GM18502 (cell line): ENCODE results near the gene EVI5.
"Not testable (repeated sequence)": the region's sequence is repeated elsewhere in the genome, so short reads cannot be mapped to it uniquely, and the experiment has no call there.

Source experiments
- ATAC-seq: cut with Tn5 transposase; IDR thresholded peaks from one replicate; pipeline ENCODE4 v1.9.1; 2021; ENCODE audit warnings: mild to moderate bottlenecking; ENCODE audit not compliant: unreplicated experiment, poor library complexity

EVI5 gene

DNA sequence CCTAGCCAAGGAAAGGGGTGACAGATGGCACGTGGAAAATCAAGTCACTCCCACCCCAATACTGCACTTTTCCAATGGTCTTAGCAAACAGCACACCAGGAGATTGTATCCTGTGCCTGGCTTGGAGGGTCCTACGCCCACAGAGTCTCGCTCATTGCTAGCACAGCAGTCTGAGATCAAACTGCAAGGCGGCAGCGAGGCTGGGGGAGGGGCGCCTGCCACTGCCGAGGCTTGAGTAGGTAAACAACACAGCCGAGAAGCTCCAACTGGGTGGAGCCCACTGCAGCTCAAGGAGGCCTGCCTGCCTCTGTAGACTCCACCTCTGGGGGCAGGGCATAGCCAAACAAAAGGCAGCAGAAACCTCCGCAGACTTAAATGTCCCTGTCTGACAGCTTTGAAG is 195.5 kb downstream of the EVI5 start:
- not testable (repeated sequence) for ATAC-seq

DNA sequence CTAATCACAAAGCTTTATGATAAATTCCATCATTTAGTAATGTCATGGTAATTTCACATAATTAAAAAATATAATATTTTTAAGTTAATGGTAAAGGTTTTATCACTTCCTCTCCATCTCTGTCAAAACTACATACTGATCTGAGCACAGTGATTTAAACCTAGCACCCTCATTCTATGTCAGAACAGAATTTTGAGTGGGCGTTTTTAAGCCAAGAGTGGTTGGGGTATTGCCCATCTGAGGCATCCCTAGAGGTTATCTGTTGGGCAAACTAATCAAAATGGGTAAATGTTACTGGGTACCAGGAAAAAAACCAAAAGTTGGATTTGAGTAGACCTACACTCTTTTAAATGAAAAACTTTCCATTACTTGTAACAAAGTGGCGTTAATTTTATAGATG is 197.5 kb downstream of the EVI5 start:
- ATAC-seq, result peak; percentile 35

DNA sequence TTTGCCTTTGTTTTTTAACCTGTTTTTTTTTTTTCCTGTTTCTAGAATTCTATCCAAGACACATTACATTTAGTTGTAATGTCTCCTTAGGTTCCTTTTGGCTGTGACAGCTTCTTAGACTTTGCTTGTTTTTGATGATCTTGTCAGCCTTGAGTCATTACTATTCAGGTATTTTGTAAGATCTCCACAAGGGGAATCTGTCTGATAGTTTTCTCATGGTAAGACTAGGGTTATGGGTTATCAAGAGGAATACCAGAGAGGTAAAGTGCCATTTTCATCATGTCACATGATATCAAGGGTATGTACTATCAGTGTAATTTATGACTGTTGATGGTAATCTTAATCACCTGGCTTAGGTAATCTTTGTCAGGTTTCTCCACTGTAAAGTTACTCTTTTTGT is 199.1 kb downstream of the EVI5 start:
- ATAC-seq, result no peak

DNA sequence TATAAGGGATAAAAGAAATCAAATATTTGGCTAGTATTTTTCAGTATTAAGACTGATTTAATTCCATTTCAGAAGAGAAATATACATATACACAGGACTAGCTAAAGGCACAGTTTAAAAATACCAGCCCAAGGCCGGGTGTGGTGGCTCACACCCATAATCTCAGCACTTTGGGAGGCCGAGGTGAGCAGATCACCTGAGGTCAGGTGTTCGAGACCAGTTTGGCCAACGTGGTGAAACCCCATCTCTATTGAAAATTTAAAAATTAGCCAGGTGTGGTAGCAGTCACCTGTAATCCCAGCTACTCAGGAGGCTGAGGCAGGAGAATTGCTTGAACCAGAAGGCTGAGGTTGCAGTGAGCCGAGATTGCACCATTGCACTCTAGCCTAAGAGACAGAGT is 200.1 kb downstream of the EVI5 start:
- ATAC-seq, result peak; percentile 14

DNA sequence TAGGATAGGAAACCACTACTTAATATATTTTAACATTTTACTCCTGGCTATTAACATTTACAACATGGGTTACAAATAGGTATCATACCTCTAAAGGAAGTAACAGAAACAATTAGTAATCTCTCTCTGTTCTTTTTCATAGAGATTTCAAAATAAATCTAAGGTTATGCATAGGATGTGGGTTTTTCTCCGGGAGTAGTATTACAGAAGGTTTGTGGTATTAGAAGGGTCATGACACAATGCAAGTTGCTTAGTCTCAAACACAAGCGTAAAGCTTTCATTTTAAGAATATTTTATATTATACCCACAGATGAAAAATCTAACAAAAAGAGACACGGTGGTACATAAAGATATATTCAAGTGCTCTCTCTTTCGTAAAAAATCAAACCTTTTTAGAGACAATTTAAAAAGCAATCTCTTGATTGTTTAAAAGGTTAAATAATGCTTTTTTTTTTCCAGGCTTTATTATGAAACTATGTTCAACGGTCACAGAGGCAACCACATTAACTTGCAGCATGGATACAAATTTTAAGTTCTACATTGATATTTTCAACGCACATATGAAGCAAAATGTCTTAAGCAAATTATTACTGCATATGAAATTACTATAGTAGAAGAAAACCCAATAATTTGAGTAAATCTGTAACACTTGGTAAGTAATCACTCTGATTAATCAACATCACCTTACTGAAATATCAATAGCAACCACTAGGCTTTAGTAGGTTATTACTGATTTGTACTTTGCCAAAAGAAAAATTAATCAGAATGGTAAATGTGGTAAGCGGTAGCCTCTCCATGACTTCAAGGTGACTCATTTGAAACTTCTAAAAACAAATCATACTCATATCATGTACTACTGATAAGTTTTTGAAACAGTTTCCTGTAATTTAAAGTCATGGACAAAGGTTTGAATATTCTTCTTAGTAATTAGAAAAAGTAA is 200.8 kb downstream of the EVI5 start:
- ATAC-seq, result peak; percentile 82

DNA sequence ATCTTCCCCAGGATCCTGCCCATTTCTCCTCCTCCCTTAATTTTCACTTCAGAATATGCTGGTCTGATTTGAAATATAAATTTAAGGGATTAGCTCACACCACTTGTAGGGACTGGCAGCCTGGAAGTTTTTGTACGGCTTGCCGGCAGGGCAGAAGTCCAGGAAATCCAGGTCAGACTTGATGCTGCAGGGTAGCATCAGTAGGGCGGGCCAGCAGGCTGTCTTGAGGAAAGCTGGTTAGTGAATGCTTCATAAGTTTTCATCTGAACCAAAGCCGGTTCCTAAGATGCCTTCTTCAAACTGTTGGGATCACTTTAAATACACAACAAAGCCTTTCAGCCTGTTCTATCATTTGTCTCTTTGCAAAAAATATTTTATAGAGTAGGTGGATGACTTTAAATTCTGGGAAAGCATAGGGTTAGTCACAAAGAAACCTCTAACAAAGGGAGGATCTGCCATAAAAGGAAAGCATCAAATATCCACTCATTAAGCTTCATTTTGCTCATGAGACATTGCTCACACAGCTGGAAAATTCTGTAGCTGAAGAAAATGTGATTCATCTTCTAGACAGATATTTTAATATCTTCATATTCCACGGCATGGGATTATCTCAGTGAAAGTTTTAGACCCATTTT is 207.5 kb downstream of the EVI5 start:
- ATAC-seq, result no peak

DNA sequence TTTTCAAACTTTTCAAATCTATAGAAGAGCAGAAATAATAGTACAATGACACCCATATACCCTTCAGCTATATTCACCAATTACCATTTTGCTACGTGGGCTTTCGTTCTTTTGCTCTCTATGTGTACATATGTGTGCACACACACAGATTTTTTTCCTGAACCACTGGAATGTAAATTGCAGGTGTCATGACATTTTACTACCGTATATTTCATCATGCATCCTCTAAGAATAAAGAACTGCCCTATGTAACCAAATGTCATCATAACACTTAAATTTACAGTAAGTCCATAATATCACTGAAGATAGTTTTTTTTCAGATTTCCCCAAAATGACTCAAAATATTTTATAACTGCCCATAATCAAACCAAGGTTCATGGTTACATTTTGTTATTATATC is 209.8 kb downstream of the EVI5 start:
- ATAC-seq, result no peak

DNA sequence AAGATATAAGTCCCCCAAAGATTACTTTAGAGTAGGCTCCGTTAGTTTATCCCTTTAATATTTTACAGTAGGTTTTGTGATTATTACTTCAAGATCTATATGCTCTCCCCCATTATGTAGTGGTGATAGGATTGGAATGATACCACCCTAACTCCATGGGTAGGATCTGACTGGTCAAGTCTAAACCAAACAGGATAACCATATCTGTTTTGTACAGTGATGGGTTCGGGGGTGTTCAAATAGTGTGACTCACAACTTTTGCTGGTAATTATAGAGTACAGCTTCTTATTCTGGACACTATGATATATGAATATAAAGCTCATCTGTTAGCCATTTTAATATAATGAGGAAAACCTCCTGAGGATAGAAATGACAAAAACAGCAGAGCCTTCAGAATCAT is 212.4 kb downstream of the EVI5 start:
- ATAC-seq, result no peak

DNA sequence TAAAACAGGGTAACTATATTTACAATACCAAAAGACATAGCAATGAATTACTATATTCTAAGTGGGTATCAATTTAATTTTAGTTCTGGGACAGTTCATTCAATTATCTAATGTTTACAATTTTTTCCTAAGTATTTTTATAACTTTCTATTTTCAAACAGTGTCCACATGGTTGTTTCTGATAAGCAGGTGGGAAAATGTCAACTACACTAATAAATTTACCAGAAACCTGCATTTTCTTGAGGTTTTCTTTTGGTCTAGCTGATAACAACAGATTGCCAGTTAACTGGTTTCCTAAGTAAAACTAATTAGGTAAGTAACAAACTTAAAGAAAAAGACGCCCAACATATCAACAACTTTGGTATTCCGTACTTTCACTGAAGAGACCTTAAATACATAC is 213.3 kb downstream of the EVI5 start:
- ATAC-seq, result no peak

DNA sequence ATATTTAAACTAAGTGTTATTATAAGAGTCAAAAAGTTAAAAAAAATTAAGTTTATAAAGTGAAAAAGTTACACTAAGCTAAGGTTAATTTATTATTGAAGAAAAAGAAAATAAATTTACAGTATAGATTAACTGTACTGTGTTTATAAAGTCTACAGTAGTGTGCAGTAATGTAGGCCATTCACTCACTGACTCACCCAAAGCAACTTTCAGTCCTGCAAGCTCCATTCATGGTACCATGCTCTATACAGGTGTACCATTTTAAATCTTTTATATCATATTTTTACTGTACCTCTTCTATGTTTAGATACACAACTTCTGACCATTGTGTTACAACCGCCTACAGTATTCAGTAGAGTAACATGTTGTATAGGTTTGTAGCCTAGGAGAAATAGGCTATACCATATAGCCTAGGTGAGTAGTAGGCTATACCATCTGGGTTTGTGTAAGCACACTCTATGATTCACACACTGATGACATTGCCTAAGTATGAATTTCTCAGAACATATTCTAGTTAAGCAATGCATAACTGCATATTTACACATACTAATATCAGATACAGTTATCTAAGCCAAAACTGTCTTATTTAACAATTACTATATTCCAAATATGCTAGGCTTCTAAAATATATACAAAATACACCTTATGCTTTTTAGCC is 217.6 kb downstream of the EVI5 start:
- ATAC-seq, result no peak

DNA sequence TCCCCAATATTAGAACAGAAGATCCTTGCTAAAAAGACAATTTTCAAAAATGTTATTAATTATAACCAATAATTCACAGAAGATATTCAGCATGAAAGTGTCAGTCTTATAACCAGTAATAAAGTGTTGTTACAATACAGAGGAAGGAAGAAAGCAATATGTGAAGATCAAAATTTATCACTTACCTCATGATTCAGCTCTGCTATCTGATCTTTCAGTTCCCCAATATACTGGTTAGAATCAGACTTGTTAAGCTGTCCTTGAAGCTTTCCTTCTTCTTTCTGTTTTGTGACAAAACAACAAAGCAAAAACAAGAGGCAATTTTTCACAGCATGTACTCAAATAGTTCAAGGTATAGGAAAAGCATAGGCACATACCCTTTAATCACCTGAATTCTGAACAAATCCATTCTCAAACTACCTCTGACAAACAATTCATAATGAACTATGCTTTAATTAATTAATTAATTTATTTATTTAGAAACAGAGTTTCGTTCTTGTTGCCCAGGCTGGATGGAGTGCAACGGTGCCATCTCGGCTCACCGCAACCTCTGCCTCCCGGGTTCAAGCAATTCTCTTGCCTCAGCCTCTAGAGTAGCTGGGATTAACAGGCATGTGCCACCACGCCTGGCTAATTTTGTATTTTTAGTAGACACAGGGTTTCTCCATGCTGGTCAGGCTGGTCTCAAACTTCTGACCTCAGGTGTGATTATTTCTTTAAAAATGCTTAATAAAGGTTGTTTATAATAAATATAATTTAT is 221.3 kb downstream of the EVI5 start:
- peak; percentile 98 for ATAC-seq

DNA sequence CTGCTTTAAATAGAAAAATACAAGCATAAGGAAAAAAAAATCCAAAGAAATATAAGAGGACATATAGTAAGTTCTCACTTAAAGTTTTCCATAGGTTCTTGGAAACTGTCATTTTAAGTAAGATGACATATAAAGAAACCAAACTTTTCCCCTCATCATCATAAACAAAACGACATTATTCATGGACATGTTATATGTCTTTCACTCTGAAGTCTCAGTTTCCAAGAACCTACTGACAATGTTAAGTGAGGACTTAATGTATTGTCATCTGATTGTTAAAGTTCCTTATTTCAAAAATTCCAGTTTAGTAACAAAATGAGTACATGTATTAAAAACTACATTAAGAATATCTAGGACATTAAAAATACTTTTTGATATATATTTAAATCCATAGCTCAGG is 228.6 kb downstream of the EVI5 start:
- no peak for ATAC-seq

DNA sequence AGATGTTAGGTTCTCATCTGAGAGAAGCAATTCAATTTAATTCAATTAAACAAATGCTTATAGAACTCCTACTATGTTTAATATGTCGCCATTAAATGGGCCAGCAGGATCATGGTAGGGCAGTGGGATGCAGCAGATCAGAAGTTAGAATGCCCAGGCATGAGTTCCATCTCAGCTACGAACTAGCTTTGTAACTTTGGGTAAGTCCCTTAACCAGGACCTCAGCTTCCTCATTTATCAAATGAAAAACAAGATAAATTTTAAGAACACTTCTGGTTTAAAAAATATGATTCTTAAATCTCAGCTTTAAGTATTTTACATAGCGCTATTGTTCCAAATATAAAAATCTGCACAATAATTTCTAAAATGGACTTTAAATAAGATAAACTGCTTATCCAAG is 230.7 kb downstream of the EVI5 start:
- no peak for ATAC-seq

DNA sequence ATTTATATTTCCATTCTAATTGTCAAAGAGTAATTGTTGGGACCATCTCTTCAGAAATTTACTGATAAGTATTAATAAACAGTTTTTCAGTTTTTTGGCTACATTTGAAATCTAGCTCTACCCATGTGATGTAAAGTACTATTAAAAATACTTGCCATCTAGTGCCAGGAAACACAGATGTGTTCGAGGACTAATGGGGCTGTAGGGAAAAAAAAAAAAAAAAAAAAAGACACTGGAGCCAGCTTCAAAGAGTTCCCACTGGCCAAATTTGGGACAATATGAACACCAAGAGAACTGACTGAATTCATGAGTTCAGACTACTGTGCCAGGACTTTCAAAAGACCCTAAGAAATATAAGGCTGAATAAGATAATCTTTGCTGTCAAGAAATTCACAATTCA is 233.0 kb downstream of the EVI5 start:
- ATAC-seq, result no peak

DNA sequence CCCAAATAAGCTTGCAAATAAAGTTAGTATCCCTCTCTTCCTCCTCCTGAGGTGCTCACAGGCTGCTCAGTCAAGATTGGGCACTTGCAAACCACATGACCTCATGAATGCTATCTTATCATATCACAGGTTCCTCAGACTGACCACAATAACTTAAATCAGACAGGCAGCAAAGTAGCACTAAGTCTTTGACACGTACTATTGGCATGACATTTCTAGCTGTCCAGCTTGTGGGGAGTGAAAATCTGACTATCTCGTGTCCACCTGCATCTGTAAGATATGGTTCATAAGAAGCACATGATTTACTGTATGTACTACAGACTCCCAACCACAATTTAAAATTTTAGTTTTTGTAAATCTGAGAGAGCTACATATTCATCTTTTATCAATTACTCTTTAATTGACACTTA is 240.1 kb downstream of the EVI5 start:
- no peak for ATAC-seq

DNA sequence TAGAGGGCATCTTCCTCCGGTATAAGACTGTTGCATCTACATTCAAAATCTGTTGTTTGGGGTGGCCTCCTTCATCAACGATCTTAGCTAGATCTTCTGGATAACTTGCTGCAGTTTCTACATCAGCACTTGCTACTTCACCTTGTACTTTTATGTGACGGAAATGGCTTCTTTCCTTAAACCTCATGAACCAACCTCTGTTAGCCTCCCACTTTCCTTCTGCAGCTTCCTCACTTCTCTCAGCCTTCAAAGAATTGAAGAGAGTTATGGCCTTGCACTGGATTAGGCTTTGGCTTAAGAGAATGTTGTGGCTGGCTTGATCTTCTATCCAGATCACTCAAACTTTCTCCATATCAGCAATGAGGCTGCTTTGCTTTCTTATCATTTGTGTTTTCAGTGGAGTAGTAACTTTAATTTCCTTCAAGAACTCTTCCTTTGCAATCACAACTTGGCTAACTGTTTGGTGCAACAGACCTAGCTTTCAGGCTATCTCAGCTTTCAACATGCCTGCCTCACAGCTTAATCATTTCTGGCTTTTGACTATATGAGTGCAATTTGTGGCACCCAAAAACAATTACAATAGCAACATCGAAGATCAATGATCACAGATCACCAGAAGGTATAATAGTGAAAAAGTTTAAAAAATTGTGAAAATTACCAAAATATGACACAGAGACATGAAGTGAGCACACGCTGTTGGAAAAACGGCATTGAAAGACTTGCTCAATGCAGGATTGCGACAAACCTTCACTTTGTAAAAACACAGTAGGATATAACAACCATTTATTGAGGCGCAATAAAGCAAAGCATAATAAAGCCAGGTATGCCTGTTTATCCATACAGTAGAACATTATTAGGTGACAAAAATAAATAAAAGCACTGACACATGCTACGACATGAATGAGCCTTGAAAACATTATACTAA is 241.5 kb downstream of the EVI5 start:
- no peak for ATAC-seq

DNA sequence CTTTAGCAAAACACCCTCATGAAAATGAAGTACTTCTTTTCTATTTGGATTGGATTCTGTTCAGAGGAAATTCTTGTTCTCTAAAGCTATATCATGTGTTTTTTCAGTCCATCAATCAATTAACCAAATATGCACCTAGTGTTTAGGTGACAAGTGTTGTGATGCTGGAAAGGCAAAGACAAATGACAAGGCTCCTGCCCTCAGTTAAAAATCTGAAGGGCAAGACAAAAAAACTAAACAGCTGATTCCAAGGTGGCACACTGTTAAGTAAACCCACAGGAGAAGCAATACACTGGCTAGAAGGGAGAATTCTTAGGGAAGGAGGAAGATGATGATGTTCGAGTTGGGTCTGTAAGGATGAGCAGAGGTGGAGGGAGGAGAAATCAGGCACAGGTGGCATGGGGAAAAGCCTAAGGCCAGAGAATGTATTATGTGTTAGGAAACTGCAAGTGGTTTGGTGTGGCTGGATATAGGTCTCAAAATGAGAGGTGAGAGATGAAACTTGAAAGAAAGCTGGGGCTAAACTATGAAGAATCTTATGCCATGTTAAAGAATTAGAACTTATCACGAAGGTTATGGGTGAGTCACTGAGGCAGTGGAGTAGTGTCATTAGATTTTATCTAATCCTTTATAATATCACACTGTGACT is 246.4 kb downstream of the EVI5 start:
- ATAC-seq, result peak; percentile 66

DNA sequence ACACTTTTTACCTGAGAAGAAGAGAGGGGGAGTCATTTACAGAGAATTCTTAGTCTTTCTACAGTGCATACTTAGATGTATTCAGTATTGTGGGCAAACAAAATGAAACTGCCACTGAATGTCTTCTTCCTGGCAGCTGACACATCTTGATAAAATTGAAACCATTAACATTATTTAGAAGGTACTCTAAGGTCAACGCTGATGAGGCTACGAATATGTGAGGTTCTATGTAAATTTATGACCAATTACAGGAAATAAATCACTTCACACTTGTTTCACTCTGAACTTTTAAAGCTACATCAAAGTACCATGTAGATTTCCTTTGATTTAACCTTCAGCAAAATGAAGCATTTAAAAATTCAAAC is 246.9 kb downstream of the EVI5 start:
- ATAC-seq, result peak; percentile 85
